CD4-positive, CD25-positive, alpha-beta regulatory T cell (primary cell): Measurements from ENCODE around the gene CDY2B. TPM values are rescaled to one million over a fixed set of nuclear protein-coding genes. Genes with fewer than 3 reads are reported as not detected.
"Not testable (repeated sequence)": the region's sequence is repeated elsewhere in the genome, so short reads cannot be mapped to it uniquely, and the experiment has no call there.

ENCODE experiments used
- ATAC-seq, 2 donors: fragments of 150-1000 bp; cut with Tn5 transposase; one replicate each; pipeline ENCODE4 v1.10.0; 2021; ENCODE audit warnings: low read depth in 2 of 2, moderate number of reproducible peaks in 2 of 2, moderate library complexity in 1 of 2
- DNase-seq, 3 donors: peaks; one replicate each; pipeline versions ENCODE4 v3.0.0 to v3.0.0-alpha.2; 2012 to 2022; ENCODE audit warnings: mixed read lengths in 1 of 3
- H3K27ac ChIP-seq: one replicate; pipeline ENCODE4 v1.7.0; 2013; ENCODE audit warnings: mild to moderate bottlenecking, low read length; ENCODE audit not compliant: insufficient read depth, poor library complexity, severe bottlenecking
- H3K27me3 ChIP-seq: one replicate; pipeline ENCODE4 v1.7.0; 2013; ENCODE audit warnings: low read length; ENCODE audit not compliant: control insufficient read depth, insufficient read depth
- H3K36me3 ChIP-seq: one replicate; pipeline ENCODE4 v1.7.0; 2013; ENCODE audit warnings: mild to moderate bottlenecking, low read length, moderate library complexity; ENCODE audit not compliant: control insufficient read depth, insufficient read depth
- H3K4me1 ChIP-seq: 2 replicates; pipeline ENCODE4 v1.7.0; 2013; ENCODE audit warnings: mild to moderate bottlenecking, low read length; ENCODE audit not compliant: insufficient read depth, control insufficient read depth, poor library complexity, severe bottlenecking
- H3K4me3 ChIP-seq: one replicate; pipeline ENCODE4 v1.7.0; 2013; ENCODE audit warnings: low read depth, mild to moderate bottlenecking, low read length, moderate library complexity
- H3K9me3 ChIP-seq, 2 experiments: 1 replicate in 1 of 2; 2 replicates in 1 of 2; pipeline ENCODE4 v1.7.0; 2013; ENCODE audit warnings: low read length in 2 of 2, mild to moderate bottlenecking in 1 of 2, moderate library complexity in 1 of 2; ENCODE audit not compliant: control insufficient read depth in 2 of 2
- H3K27ac Mint-ChIP-seq, 3 donors: one replicate each; pipeline ENCODE4 v1.8.0; 2020 to 2022; ENCODE audit warnings: mild to moderate bottlenecking in 3 of 3, mixed read lengths in 3 of 3, moderate library complexity in 2 of 3
- H3K27me3 Mint-ChIP-seq: one replicate; pipeline ENCODE4 v1.8.0; 2022; ENCODE audit warnings: mild to moderate bottlenecking, mixed read lengths
- H3K36me3 Mint-ChIP-seq: one replicate; pipeline ENCODE4 v1.8.0; 2020; ENCODE audit warnings: mixed read lengths
- H3K4me1 Mint-ChIP-seq, 4 donors: one replicate each; pipeline ENCODE4 v1.8.0; 2020 to 2022; ENCODE audit warnings: mixed read lengths in 4 of 4, mild to moderate bottlenecking in 1 of 4
- H3K4me3 Mint-ChIP-seq, 4 donors: one replicate each; pipeline ENCODE4 v1.8.0; 2020 to 2022; ENCODE audit warnings: mild to moderate bottlenecking in 4 of 4, mixed read lengths in 4 of 4, moderate library complexity in 3 of 4
- H3K9me3 Mint-ChIP-seq, 7 donors: one replicate each; pipeline ENCODE4 v1.8.0; 2020 to 2022; ENCODE audit warnings: mixed read lengths in 7 of 7, mild to moderate bottlenecking in 3 of 7, moderate library complexity in 2 of 7
- polyA plus RNA-seq, 4 donors: library from polyadenylated mRNA; unstranded; fragments of 300-500 nt; fragmentation: Illumina TruSeq; gene quantifications; one replicate each; pipeline ENCODE4 v1.2.3, GENCODE V29; 2021
- total RNA-seq: library from RNA; stranded (reverse); gene quantifications from one replicate; pipeline ENCODE4 v1.2.3, GENCODE V29; 2022

CDY2B gene
- total RNA-seq (not detected), polyA plus RNA-seq (not detected)

- not testable (repeated sequence) for ATAC-seq, H3K4me3 Mint-ChIP-seq, H3K27ac Mint-ChIP-seq, H3K9me3 Mint-ChIP-seq, H3K36me3 ChIP-seq, H3K36me3 Mint-ChIP-seq, H3K27ac ChIP-seq, H3K27me3 Mint-ChIP-seq, H3K4me3 ChIP-seq, H3K4me1 ChIP-seq, DNase-seq, H3K4me1 Mint-ChIP-seq, H3K9me3 ChIP-seq, H3K27me3 ChIP-seq
These were observed at the start of gene CDY2B for GRCh38 chrY:17880120-17880519. Gene CDY2B, minus strand, starts transcription at chrY:17880220. Its CDS starts 328 bp downstream, at chrY:17879892.

- H3K9me3 Mint-ChIP-seq, H3K27me3 Mint-ChIP-seq, H3K27ac ChIP-seq, H3K27ac Mint-ChIP-seq, H3K4me3 ChIP-seq, H3K36me3 Mint-ChIP-seq, H3K4me1 ChIP-seq, H3K9me3 ChIP-seq, DNase-seq, H3K36me3 ChIP-seq, H3K4me3 Mint-ChIP-seq, ATAC-seq, H3K4me1 Mint-ChIP-seq, H3K27me3 ChIP-seq: not testable (repeated sequence)
These were observed 28.0 kb upstream of the CDY2B start for GRCh38 chrY:17908009-17908408.

- not testable (repeated sequence) for ATAC-seq, H3K4me3 Mint-ChIP-seq, H3K4me3 ChIP-seq, H3K27me3 Mint-ChIP-seq, H3K27ac Mint-ChIP-seq, H3K9me3 ChIP-seq, H3K27me3 ChIP-seq, H3K36me3 ChIP-seq, H3K36me3 Mint-ChIP-seq, DNase-seq, H3K9me3 Mint-ChIP-seq, H3K4me1 ChIP-seq, H3K27ac ChIP-seq, H3K4me1 Mint-ChIP-seq
These were observed 27.3 kb upstream of the CDY2B start for GRCh38 chrY:17907351-17907750.

- H3K27ac Mint-ChIP-seq, H3K27me3 Mint-ChIP-seq, DNase-seq, H3K4me1 Mint-ChIP-seq, H3K9me3 ChIP-seq, H3K4me1 ChIP-seq, H3K4me3 ChIP-seq, H3K36me3 ChIP-seq, H3K27ac ChIP-seq, H3K4me3 Mint-ChIP-seq, H3K27me3 ChIP-seq, H3K36me3 Mint-ChIP-seq, H3K9me3 Mint-ChIP-seq, ATAC-seq: not testable (repeated sequence)
These were observed 1.7 kb upstream of the CDY2B start for GRCh38 chrY:17881697-17882096.

- not testable (repeated sequence) for H3K9me3 ChIP-seq, H3K36me3 ChIP-seq, H3K9me3 Mint-ChIP-seq, ATAC-seq, H3K27me3 Mint-ChIP-seq, H3K4me3 Mint-ChIP-seq, H3K27ac ChIP-seq, H3K27ac Mint-ChIP-seq, H3K4me1 ChIP-seq, H3K4me3 ChIP-seq, H3K4me1 Mint-ChIP-seq, H3K27me3 ChIP-seq, DNase-seq, H3K36me3 Mint-ChIP-seq
These were observed 3.3 kb downstream of the CDY2B start for GRCh38 chrY:17876767-17877166.

- H3K27me3 ChIP-seq, H3K27me3 Mint-ChIP-seq, H3K4me1 ChIP-seq, DNase-seq, H3K36me3 ChIP-seq, H3K4me3 Mint-ChIP-seq, H3K9me3 Mint-ChIP-seq, H3K27ac ChIP-seq, H3K27ac Mint-ChIP-seq, H3K9me3 ChIP-seq, ATAC-seq, H3K4me3 ChIP-seq, H3K36me3 Mint-ChIP-seq, H3K4me1 Mint-ChIP-seq: not testable (repeated sequence)
These were observed 4.6 kb downstream of the CDY2B start for GRCh38 chrY:17875401-17875800.

GRCh38 chrY:17871194-17871903, 8.7 kb downstream of the CDY2B start:
- H3K27ac Mint-ChIP-seq: not testable (repeated sequence)

GRCh38 chrY:17870737-17871136, 9.3 kb downstream of the CDY2B start:
- not testable (repeated sequence) for H3K4me3 ChIP-seq, H3K27me3 Mint-ChIP-seq, H3K36me3 Mint-ChIP-seq, H3K4me1 Mint-ChIP-seq, H3K27ac ChIP-seq, H3K4me3 Mint-ChIP-seq, H3K27ac Mint-ChIP-seq, H3K4me1 ChIP-seq, DNase-seq, ATAC-seq, H3K9me3 ChIP-seq, H3K27me3 ChIP-seq, H3K9me3 Mint-ChIP-seq, H3K36me3 ChIP-seq

More at GRCh38 chrY:17871194-17871903, 8.7 kb downstream of the CDY2B start:
- not testable (repeated sequence) for H3K27me3 Mint-ChIP-seq, H3K4me3 ChIP-seq, ATAC-seq, H3K9me3 Mint-ChIP-seq, H3K36me3 ChIP-seq, H3K27ac ChIP-seq, DNase-seq, H3K27me3 ChIP-seq, H3K9me3 ChIP-seq, H3K4me1 Mint-ChIP-seq, H3K36me3 Mint-ChIP-seq, H3K4me1 ChIP-seq, H3K4me3 Mint-ChIP-seq
